Stimulated activated CD8-positive, alpha-beta memory T cell treated with anti-CD3 and anti-CD28 coated beads, Interleukin-4, amount 100 ng/mL, for 4 hours (primary cell): ENCODE measurements around the gene ATP6V1F.

Experiments used
- DNase-seq, 2 donors: peaks; one replicate each; pipeline ENCODE4 v3.0.0-alpha.2; 2020; ENCODE audit warnings: low read depth in 2 of 2, low spot score in 1 of 2

The ATP6V1F gene

GRCh38 chr7:128848289-128849155 is 14.1 kb upstream of the ATP6V1F start:
- DNase-seq = no peak

- DNase-seq = no peak
Observed at GRCh38 chr7:128849156-128849515, 13.5 kb upstream of the ATP6V1F start.

GRCh38 chr7:128849804-128850490 is 12.7 kb upstream of the ATP6V1F start:
- DNase-seq = no peak

- no peak for DNase-seq
Observed at GRCh38 chr7:128852537-128853254, 10.0 kb upstream of the ATP6V1F start.

GRCh38 chr7:128853799-128854198 is 8.9 kb upstream of the ATP6V1F start:
- DNase-seq = no peak

GRCh38 chr7:128854396-128854795 is 8.3 kb upstream of the ATP6V1F start:
- no peak for DNase-seq

- DNase-seq = no peak
Observed at GRCh38 chr7:128855559-128855958, 7.1 kb upstream of the ATP6V1F start.

GRCh38 chr7:128856001-128856718 is 6.5 kb upstream of the ATP6V1F start:
- DNase-seq = no peak

- DNase-seq = no peak
Observed at GRCh38 chr7:128858380-128859231, 4.0 kb upstream of the ATP6V1F start.

- no peak for DNase-seq
Observed at GRCh38 chr7:128859232-128860157, 3.2 kb upstream of the ATP6V1F start.

- DNase-seq = no peak
Observed at GRCh38 chr7:128860158-128861073, 2.2 kb upstream of the ATP6V1F start.

- DNase-seq = no peak
Observed at GRCh38 chr7:128861957-128862570, 592 bp upstream of the ATP6V1F start.

- DNase-seq = peak in 1 of 2 donors; percentile 16
Observed at GRCh38 chr7:128863433-128863989, 855 bp downstream of the ATP6V1F start.

- no peak for DNase-seq
Observed at GRCh38 chr7:128865303-128865702, 2.6 kb downstream of the ATP6V1F start.

- DNase-seq = no peak
Observed at GRCh38 chr7:128865996-128866877, 3.6 kb downstream of the ATP6V1F start.

- DNase-seq = no peak
Observed at GRCh38 chr7:128867241-128867640, 4.6 kb downstream of the ATP6V1F start.
